ENCODE results near the gene CYFIP1.

The CYFIP1 gene

DNA sequence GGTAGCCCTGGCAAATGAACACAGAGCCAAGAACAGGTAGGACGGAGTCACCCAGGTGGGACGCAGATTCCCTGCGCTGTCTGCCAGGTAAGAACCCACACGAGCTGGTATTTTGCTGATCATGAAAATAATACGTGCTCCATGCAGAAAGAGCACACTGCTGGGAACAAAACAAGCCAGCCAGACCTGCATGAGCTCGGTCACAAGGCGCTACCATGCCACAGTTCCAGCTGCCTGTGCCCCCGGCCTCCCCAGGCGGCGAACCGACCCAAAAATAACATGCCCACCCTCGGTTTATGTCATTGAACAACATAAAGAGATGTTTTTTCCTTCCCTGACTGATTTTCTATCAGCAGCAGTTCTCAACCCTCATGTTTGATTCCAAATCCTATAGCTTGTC is 25.8 kb downstream of the CYFIP1 start:
- Histone ChIP-seq H3K9me3 (ENCODE audit: insufficient read depth, low read length) (no peaks in the 10 kb centered on the region), H2AFZ (ENCODE audit: low read depth, low read length, severe bottlenecking) (no peak overlapping the region), H3K4me2 (ENCODE audit: low read depth, low read length, poor library complexity, severe bottlenecking) (no peak overlapping the region), H4K20me1 (ENCODE audit: low read depth, low read length) (no peaks in the 10 kb centered on the region), H3K27me3 (ENCODE audit: low read length) (no peaks in the 10 kb centered on the region), H3K79me2 (ENCODE audit: insufficient read depth, low read length) (no peaks in the 10 kb centered on the region), H3K27ac (ENCODE audit: low read depth, low read length) (no peak overlapping the region), H3K9ac (ENCODE audit: low read length) (no peak overlapping the region), H3K4me3 (ENCODE audit: insufficient read depth, low read length, poor library complexity, severe bottlenecking) (no peak overlapping the region), H3K9me2 (replicated peaks; ENCODE audit: insufficient read depth, low read length) (no peaks in the 10 kb centered on the region), H3K36me3 (ENCODE audit: low read length) (no peaks in the 10 kb centered on the region), H3F3A (ENCODE audit: insufficient read depth) (no peaks in the 10 kb centered on the region)
- TF ChIP-seq, protein P1, sequence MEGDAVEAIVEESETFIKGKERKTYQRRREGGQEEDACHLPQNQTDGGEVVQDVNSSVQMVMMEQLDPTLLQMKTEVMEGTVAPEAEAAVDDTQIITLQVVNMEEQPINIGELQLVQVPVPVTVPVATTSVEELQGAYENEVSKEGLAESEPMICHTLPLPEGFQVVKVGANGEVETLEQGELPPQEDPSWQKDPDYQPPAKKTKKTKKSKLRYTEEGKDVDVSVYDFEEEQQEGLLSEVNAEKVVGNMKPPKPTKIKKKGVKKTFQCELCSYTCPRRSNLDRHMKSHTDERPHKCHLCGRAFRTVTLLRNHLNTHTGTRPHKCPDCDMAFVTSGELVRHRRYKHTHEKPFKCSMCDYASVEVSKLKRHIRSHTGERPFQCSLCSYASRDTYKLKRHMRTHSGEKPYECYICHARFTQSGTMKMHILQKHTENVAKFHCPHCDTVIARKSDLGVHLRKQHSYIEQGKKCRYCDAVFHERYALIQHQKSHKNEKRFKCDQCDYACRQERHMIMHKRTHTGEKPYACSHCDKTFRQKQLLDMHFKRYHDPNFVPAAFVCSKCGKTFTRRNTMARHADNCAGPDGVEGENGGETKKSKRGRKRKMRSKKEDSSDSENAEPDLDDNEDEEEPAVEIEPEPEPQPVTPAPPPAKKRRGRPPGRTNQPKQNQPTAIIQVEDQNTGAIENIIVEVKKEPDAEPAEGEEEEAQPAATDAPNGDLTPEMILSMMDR (IDR thresholded peaks at IDR 0.05; ENCODE audit: insufficient read depth, low read length, poor library complexity, severe bottlenecking): no peak
- no peak for TF ChIP-seq EZH2phosphoT487 (conservative IDR thresholded peaks at IDR 0.05; ENCODE audit: low read length)

- Histone ChIP-seq H3K9me3 (ENCODE audit: insufficient read depth, low read length) (no peaks in the 10 kb centered on the region), H3K79me2 (ENCODE audit: insufficient read depth, low read length) (no peaks in the 10 kb centered on the region), H3K27me3 (ENCODE audit: low read length) (no peaks in the 10 kb centered on the region), H3K9ac (ENCODE audit: low read length) (no peak overlapping the region), H3K9me2 (replicated peaks; ENCODE audit: insufficient read depth, low read length) (no peaks in the 10 kb centered on the region), H4K20me1 (ENCODE audit: low read depth, low read length) (no peaks in the 10 kb centered on the region), H2AFZ (ENCODE audit: low read depth, low read length, severe bottlenecking) (no peak overlapping the region), H3K27ac (ENCODE audit: low read depth, low read length) (no peak overlapping the region), H3K4me2 (ENCODE audit: low read depth, low read length, poor library complexity, severe bottlenecking) (no peak overlapping the region), H3K4me3 (ENCODE audit: insufficient read depth, low read length, poor library complexity, severe bottlenecking) (no peak overlapping the region), H3K36me3 (ENCODE audit: low read length) (no peaks in the 10 kb centered on the region), H3F3A (ENCODE audit: insufficient read depth) (no peaks in the 10 kb centered on the region)
- TF ChIP-seq, protein P1 (IDR thresholded peaks at IDR 0.05; ENCODE audit: insufficient read depth, low read length, poor library complexity, severe bottlenecking): no peak
- TF ChIP-seq EZH2phosphoT487 (conservative IDR thresholded peaks at IDR 0.05; ENCODE audit: low read length): no peak
These were observed 27.2 kb downstream of the CYFIP1 start for GRCh38 chr15:22952796-22953579.

DNA sequence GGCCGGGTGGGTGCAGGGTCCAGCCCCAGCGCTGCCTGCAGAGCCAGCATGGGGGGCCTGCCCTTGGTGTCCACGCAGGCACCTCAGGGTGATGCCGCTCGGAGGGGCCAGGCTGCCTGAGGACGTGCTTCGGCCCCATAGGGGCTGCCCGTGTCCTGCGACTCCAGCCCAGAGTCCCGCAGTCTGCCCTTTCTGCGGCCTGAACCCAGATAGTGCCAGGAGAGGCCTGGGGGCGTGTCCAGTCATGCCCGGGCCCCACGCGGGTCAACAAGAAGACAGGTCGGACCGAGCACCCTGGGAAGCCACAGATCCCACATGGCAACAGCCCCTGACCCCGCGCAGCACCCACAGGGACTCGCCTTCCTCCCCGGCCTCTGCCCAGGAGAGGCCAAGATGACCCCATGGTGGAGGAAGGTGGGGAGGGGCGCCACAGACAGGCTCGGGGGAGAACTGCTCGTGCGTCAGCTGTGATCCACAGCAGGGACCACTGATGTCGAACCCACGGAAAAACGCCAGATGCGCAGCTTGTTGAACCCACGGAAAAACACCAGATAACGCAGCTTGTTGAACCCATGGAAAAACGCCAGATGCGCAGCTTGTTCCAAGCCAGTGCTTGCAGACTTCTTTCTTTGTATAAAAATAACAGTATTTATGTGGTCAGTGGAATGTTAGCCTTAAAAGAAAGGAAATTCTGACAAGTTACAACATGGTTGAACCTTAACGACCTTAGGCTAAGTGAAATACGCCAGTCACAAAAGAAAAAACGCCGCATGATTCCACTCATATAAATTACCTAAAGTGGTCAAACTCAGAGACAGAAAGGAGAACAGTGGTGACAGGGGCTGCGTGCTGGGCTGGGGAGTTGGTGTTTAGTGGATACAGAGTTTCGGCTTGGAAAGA is 28.5 kb downstream of the CYFIP1 start:
- Histone ChIP-seq H3K27ac (ENCODE audit: low read depth, low read length) (no peak overlapping the region), H3K79me2 (ENCODE audit: insufficient read depth, low read length) (no peaks in the 10 kb centered on the region), H4K20me1 (ENCODE audit: low read depth, low read length) (no peaks in the 10 kb centered on the region), H3K9me3 (ENCODE audit: insufficient read depth, low read length) (no peaks in the 10 kb centered on the region), H3K4me2 (ENCODE audit: low read depth, low read length, poor library complexity, severe bottlenecking) (no peak overlapping the region), H3K9me2 (replicated peaks; ENCODE audit: insufficient read depth, low read length) (no peaks in the 10 kb centered on the region), H3K4me3 (ENCODE audit: insufficient read depth, low read length, poor library complexity, severe bottlenecking) (no peak overlapping the region), H3K9ac (ENCODE audit: low read length) (no peak overlapping the region), H3K27me3 (ENCODE audit: low read length) (no peaks in the 10 kb centered on the region), H3F3A (ENCODE audit: insufficient read depth) (no peaks in the 10 kb centered on the region), H2AFZ (ENCODE audit: low read depth, low read length, severe bottlenecking) (no peak overlapping the region), H3K36me3 (ENCODE audit: low read length) (no peaks in the 10 kb centered on the region)
- TF ChIP-seq, protein P1 (IDR thresholded peaks at IDR 0.05; ENCODE audit: insufficient read depth, low read length, poor library complexity, severe bottlenecking): no peak
- TF ChIP-seq EZH2phosphoT487 (conservative IDR thresholded peaks at IDR 0.05; ENCODE audit: low read length): no peak

All from SU-DHL-6 (cell line).